Omental fat pad (tissue), 4 donors: ENCODE data around the gene KLHDC8B. TPM values are rescaled to one million over a fixed set of nuclear protein-coding genes. Genes with fewer than 3 reads are reported as not detected.

Experiments used
- ATAC-seq: fragments of 150-250 bp; one replicate; pipeline ENCODE4 v1.9.1; 2016; ENCODE audit warnings: mild to moderate bottlenecking, moderate library complexity; ENCODE audit not compliant: low FRiP score
- DNase-seq: peaks from one replicate; pipeline ENCODE4 v3.0.0-alpha.2; 2019; ENCODE audit warnings: low spot score
- total RNA-seq, 4 donors: library from RNA; depleted of rRNA; stranded (reverse); fragments of >200 nt; gene quantifications; one replicate each; pipeline ENCODE4 v1.1.0, GENCODE V29; 2016
- TF ChIP-seq, protein P1 (sequence below), 3 donors: fragments of 450-650 bp; IDR thresholded peaks; one replicate each; pipeline ENCODE4 v1.5.1; 2016 to 2017; ENCODE audit warnings: antibody characterized with exemption in 3 of 3, mild to moderate bottlenecking in 3 of 3, moderate library complexity in 2 of 3

Gene KLHDC8B
- 100 to 1,000 TPM in 1 of 4 donors, 10 to 100 TPM in 3; 55.0 to 123 (median 65.5) TPM for total RNA-seq

DNA sequence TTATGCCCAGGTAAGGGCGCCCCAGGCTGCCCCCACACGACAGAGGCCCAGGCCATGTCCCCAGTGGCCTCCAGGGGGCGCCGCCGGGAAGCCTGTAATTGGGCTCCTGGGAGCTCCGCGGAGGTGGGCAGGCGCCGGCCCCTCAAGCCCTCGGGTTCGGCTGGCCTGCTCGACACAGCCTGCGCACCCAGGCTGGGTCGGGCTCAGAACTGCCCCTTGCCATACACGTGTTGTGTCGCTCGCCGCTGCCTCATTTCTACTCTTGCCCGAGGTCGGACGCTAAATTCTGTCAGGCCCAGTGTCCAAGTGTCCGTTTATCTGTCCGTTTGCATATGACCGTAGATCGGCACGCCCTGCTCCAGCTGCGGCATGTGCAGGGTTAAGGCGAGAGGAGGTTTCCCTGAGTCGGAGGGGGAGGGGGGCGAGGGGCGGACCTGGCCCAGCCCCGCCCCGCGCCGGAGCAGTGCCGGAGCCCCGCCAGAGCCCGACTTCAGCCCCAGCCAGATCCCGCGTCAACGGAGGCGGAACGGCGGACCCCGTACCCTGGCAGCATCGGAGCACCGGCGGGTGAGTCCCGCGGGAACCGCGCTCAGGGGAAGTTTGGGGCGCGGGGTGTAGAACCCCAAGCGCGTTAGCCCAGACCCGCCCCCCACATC, at the start of gene KLHDC8B:
Gene KLHDC8B, plus strand, starts transcription at position 480 of the 656 bp plus-strand sequence. CDS start 1,172 bp downstream, outside the sequence.
- TF ChIP-seq, protein P1, sequence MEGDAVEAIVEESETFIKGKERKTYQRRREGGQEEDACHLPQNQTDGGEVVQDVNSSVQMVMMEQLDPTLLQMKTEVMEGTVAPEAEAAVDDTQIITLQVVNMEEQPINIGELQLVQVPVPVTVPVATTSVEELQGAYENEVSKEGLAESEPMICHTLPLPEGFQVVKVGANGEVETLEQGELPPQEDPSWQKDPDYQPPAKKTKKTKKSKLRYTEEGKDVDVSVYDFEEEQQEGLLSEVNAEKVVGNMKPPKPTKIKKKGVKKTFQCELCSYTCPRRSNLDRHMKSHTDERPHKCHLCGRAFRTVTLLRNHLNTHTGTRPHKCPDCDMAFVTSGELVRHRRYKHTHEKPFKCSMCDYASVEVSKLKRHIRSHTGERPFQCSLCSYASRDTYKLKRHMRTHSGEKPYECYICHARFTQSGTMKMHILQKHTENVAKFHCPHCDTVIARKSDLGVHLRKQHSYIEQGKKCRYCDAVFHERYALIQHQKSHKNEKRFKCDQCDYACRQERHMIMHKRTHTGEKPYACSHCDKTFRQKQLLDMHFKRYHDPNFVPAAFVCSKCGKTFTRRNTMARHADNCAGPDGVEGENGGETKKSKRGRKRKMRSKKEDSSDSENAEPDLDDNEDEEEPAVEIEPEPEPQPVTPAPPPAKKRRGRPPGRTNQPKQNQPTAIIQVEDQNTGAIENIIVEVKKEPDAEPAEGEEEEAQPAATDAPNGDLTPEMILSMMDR (IDR thresholded peaks at IDR 0.05) = peak in 1 of 3 donors; percentile 81
- DNase-seq = peak; percentile 78
- ATAC-seq = peak; percentile 91

DNA sequence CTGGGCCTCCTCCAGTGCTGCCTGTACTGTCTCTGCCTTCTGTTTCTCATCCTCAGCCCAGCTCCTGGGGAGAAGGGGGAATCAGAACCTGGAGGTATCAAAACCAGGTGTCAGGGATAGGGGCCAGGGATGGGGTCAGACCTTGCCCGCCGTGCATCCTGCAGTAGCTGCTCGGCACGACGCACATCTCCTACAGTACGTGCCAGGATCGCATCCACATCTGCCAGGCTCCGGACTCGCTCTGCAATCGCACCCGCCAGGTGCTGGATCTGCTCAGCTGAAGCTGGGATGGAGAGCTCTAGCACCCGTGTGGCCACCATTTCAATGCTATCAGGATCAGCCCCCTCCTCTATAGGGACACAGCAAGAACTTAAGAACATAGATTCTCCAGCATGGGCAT, 49.4 kb upstream of the KLHDC8B start:
- TF ChIP-seq, protein P1 (IDR thresholded peaks at IDR 0.05) = no peak
- DNase-seq (no peak), ATAC-seq (no peak)

GRCh38 chr3:49122451-49122850, 48.9 kb upstream of the KLHDC8B start:
- TF ChIP-seq, protein P1 (IDR thresholded peaks at IDR 0.05) = no peak

DNA sequence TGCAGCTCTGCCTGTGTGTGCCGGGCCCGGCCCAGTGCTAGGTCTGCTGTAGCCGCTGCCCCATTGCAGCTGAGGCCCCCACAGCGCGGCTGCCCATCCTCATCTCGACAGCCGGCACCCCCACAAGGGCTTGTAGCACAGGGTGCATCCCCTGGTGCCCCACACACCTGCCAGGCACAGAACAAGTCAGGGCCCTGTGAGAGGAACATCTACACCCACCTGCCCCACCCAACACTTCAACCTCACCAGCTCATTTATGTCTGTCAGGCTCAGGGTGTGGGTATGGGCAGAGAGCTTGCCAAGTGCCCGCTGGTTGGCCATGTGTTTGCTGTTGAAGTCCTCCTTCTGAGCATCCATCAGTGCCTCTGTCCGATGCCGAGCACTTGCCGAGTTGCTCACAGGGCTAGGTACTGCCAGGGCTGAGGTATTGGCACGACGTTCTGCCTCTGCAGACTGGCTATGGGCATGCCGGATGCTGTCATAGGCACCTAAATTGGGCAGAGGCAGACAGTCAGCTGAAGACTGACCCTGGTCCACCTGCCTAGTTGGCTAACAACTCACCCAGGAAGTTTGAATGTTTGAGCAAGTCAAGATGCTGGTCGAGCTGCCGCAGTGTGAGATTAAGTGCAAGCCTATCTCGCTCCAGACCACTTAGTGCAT, 48.4 kb upstream of the KLHDC8B start:
- no peak for DNase-seq
- no peak for ATAC-seq
- TF ChIP-seq, protein P1 (IDR thresholded peaks at IDR 0.05) = no peak

More at GRCh38 chr3:49122451-49122850, 48.9 kb upstream of the KLHDC8B start:
- no peak for DNase-seq
- no peak for ATAC-seq

- TF ChIP-seq, protein P1 (IDR thresholded peaks at IDR 0.05) = no peak
- DNase-seq (no peak), ATAC-seq (no peak)
These were observed 47.7 kb upstream of the KLHDC8B start for GRCh38 chr3:49123687-49124086.

- TF ChIP-seq, protein P1 (IDR thresholded peaks at IDR 0.05) = no peak
- DNase-seq = no peak
- ATAC-seq = no peak
These were observed 47.2 kb upstream of the KLHDC8B start for GRCh38 chr3:49124203-49124602.
